Measurements from ENCODE around the gene ZNF865.
A peak's percentile ranks its signal among the peaks of the same experiment; 100 is the strongest.

ZNF865 gene

GRCh38 chr19:55637534-55637933 is 32.1 kb downstream of the ZNF865 start:
- no peaks in the 10 kb centered on the region for H3K27me3 ChIP-seq (ENCODE audit: control insufficient read depth, insufficient read depth, low read length, poor library complexity, severe bottlenecking)
- H3K9me3 ChIP-seq (ENCODE audit: control insufficient read depth, low read length), result no peaks in the 10 kb centered on the region
- no peaks in the 10 kb centered on the region for H3K36me3 ChIP-seq (ENCODE audit: control insufficient read depth, insufficient read depth, low read length)
- H3K4me1 ChIP-seq (ENCODE audit: control insufficient read depth, insufficient read depth, low read length), result peaks cover 13% of the 10 kb centered on the region
- no peak overlapping the region for H3K27ac ChIP-seq (ENCODE audit: insufficient read depth, low read depth, low read length, poor library complexity, severe bottlenecking)
- H3K4me3 ChIP-seq (ENCODE audit: insufficient read depth, low read depth, low read length), result no peak overlapping the region
- 83 to 85% methylated on average over 11 of the region's 11 CpGs for WGBS, 2 experiments

- 90 to 91% methylated on average over 6 of the region's 6 CpGs for WGBS, 2 experiments
- no peaks in the 10 kb centered on the region for H3K27me3 ChIP-seq (ENCODE audit: control insufficient read depth, insufficient read depth, low read length, poor library complexity, severe bottlenecking)
- H3K4me3 ChIP-seq (ENCODE audit: insufficient read depth, low read depth, low read length), result no peak overlapping the region
- H3K4me1 ChIP-seq (ENCODE audit: control insufficient read depth, insufficient read depth, low read length), result peaks cover 21% of the 10 kb centered on the region
- H3K27ac ChIP-seq (ENCODE audit: insufficient read depth, low read depth, low read length, poor library complexity, severe bottlenecking), result no peak overlapping the region
- H3K36me3 ChIP-seq (ENCODE audit: control insufficient read depth, insufficient read depth, low read length), result no peaks in the 10 kb centered on the region
- H3K9me3 ChIP-seq (ENCODE audit: control insufficient read depth, low read length), result no peaks in the 10 kb centered on the region
Measured at GRCh38 chr19:55638864-55639359, 33.5 kb downstream of the ZNF865 start.

- Histone ChIP-seq H3K36me3 (ENCODE audit: control insufficient read depth, insufficient read depth, low read length) (peaks cover 8% of the 10 kb centered on the region), H3K27me3 (ENCODE audit: control insufficient read depth, insufficient read depth, low read length, poor library complexity, severe bottlenecking) (no peaks in the 10 kb centered on the region), H3K9me3 (ENCODE audit: control insufficient read depth, low read length) (no peaks in the 10 kb centered on the region), H3K27ac (ENCODE audit: insufficient read depth, low read depth, low read length, poor library complexity, severe bottlenecking) (peak overlapping the region; percentile 62), H3K4me3 (ENCODE audit: insufficient read depth, low read depth, low read length) (peak overlapping the region; percentile 59), H3K4me1 (ENCODE audit: control insufficient read depth, insufficient read depth, low read length) (peaks cover 30% of the 10 kb centered on the region)
- WGBS, 2 experiments, result 79 to 83% methylated on average over 38 of the region's 38 CpGs
Measured at GRCh38 chr19:55640043-55640576, 34.7 kb downstream of the ZNF865 start.

GRCh38 chr19:55640577-55641425 is 35.4 kb downstream of the ZNF865 start, which contains the start of gene ZNF580:
Gene ZNF580 (plus strand): TSS chr19:55641002. CDS start chr19:55642509, 1,507 bp downstream.
- peaks cover 14% of the 10 kb centered on the region for H3K36me3 ChIP-seq (ENCODE audit: control insufficient read depth, insufficient read depth, low read length)
- 1 to 2% methylated on average over 89 of the region's 89 CpGs for WGBS, 2 experiments
- H3K4me3 ChIP-seq (ENCODE audit: insufficient read depth, low read depth, low read length), result peak within 1 kb of the TSS; percentile 59
- H3K27ac ChIP-seq (ENCODE audit: insufficient read depth, low read depth, low read length, poor library complexity, severe bottlenecking), result peak within 1 kb of the TSS; percentile 62
- no peaks in the 10 kb centered on the region for H3K9me3 ChIP-seq (ENCODE audit: control insufficient read depth, low read length)
- H3K27me3 ChIP-seq (ENCODE audit: control insufficient read depth, insufficient read depth, low read length, poor library complexity, severe bottlenecking), result no peaks in the 10 kb centered on the region
- H3K4me1 ChIP-seq (ENCODE audit: control insufficient read depth, insufficient read depth, low read length), result peaks cover 26% of the 10 kb centered on the region

GRCh38 chr19:55641426-55642152 is 36.1 kb downstream of the ZNF865 start:
- no peaks in the 10 kb centered on the region for H3K27me3 ChIP-seq (ENCODE audit: control insufficient read depth, insufficient read depth, low read length, poor library complexity, severe bottlenecking)
- peak overlapping the region; percentile 33 for H3K27ac ChIP-seq (ENCODE audit: insufficient read depth, low read depth, low read length, poor library complexity, severe bottlenecking)
- H3K4me1 ChIP-seq (ENCODE audit: control insufficient read depth, insufficient read depth, low read length), result peaks cover 21% of the 10 kb centered on the region
- peaks cover 14% of the 10 kb centered on the region for H3K36me3 ChIP-seq (ENCODE audit: control insufficient read depth, insufficient read depth, low read length)
- WGBS, 2 experiments, result 1% methylated on average over 25 of the region's 25 CpGs
- peak overlapping the region; percentile 59 for H3K4me3 ChIP-seq (ENCODE audit: insufficient read depth, low read depth, low read length)
- H3K9me3 ChIP-seq (ENCODE audit: control insufficient read depth, low read length), result no peaks in the 10 kb centered on the region

- Histone ChIP-seq H3K4me3 (ENCODE audit: insufficient read depth, low read depth, low read length) (peak overlapping the region; percentile 59), H3K4me1 (ENCODE audit: control insufficient read depth, insufficient read depth, low read length) (peaks cover 29% of the 10 kb centered on the region), H3K9me3 (ENCODE audit: control insufficient read depth, low read length) (no peaks in the 10 kb centered on the region), H3K27me3 (ENCODE audit: control insufficient read depth, insufficient read depth, low read length, poor library complexity, severe bottlenecking) (no peaks in the 10 kb centered on the region), H3K36me3 (ENCODE audit: control insufficient read depth, insufficient read depth, low read length) (peaks cover 14% of the 10 kb centered on the region), H3K27ac (ENCODE audit: insufficient read depth, low read depth, low read length, poor library complexity, severe bottlenecking) (no peak overlapping the region)
- 1 to 2% methylated on average over 65 of the region's 65 CpGs for WGBS, 2 experiments
Measured at GRCh38 chr19:55642153-55643002, 36.9 kb downstream of the ZNF865 start.

- H3K27ac ChIP-seq (ENCODE audit: insufficient read depth, low read depth, low read length, poor library complexity, severe bottlenecking), result peak within 1 kb of the TSS; percentile 77
- peaks cover 14% of the 10 kb centered on the region for H3K36me3 ChIP-seq (ENCODE audit: control insufficient read depth, insufficient read depth, low read length)
- no peaks in the 10 kb centered on the region for H3K9me3 ChIP-seq (ENCODE audit: control insufficient read depth, low read length)
- no peaks in the 10 kb centered on the region for H3K27me3 ChIP-seq (ENCODE audit: control insufficient read depth, insufficient read depth, low read length, poor library complexity, severe bottlenecking)
- H3K4me3 ChIP-seq (ENCODE audit: insufficient read depth, low read depth, low read length), result peak within 1 kb of the TSS; percentile 59
- H3K4me1 ChIP-seq (ENCODE audit: control insufficient read depth, insufficient read depth, low read length), result peaks cover 30% of the 10 kb centered on the region
- 1% methylated on average over 56 of the region's 56 CpGs for WGBS, 2 experiments
Measured at GRCh38 chr19:55643003-55643886, 37.8 kb downstream of the ZNF865 start, which contains the start of gene ZNF581. Gene ZNF581 (plus strand): TSS chr19:55643649. CDS start chr19:55644572, 923 bp downstream.

GRCh38 chr19:55643887-55644176 is 38.4 kb downstream of the ZNF865 start:
- peaks cover 14% of the 10 kb centered on the region for H3K36me3 ChIP-seq (ENCODE audit: control insufficient read depth, insufficient read depth, low read length)
- H3K27ac ChIP-seq (ENCODE audit: insufficient read depth, low read depth, low read length, poor library complexity, severe bottlenecking), result no peak overlapping the region
- no peaks in the 10 kb centered on the region for H3K27me3 ChIP-seq (ENCODE audit: control insufficient read depth, insufficient read depth, low read length, poor library complexity, severe bottlenecking)
- H3K9me3 ChIP-seq (ENCODE audit: control insufficient read depth, low read length), result no peaks in the 10 kb centered on the region
- peaks cover 33% of the 10 kb centered on the region for H3K4me1 ChIP-seq (ENCODE audit: control insufficient read depth, insufficient read depth, low read length)
- peak overlapping the region; percentile 59 for H3K4me3 ChIP-seq (ENCODE audit: insufficient read depth, low read depth, low read length)
- 0 to 1% methylated on average over 15 of the region's 15 CpGs for WGBS, 2 experiments
